CD8-positive, alpha-beta memory T cell (primary cell): ENCODE results near the gene FAM118B. TPM values are rescaled to one million over a fixed set of nuclear protein-coding genes. Genes with fewer than 3 reads are reported as not detected.
A peak's percentile ranks its signal among the peaks of the same experiment; 100 is the strongest.

Source experiments
- CTCF ChIA-PET: fragments of 350-600 bp; sonication (Branson Sonifier 250); formaldehyde crosslinking; loops from one replicate; lab custom pipeline; 2021; ENCODE audit warnings: antibody characterized with exemption; lab: Charles Lee
- POLR2A ChIA-PET: fragments of 350-600 bp; sonication (Branson Sonifier 250); formaldehyde crosslinking; loops from one replicate; lab custom pipeline; 2021; ENCODE audit warnings: antibody characterized with exemption; lab: Charles Lee
- DNase-seq, 5 donors: peaks; one replicate each; pipeline versions ENCODE4 v3.0.0 to v3.0.0-alpha.2; 2020 to 2022; ENCODE audit warnings: mixed read lengths in 1 of 5
- H3K27ac ChIP-seq: one replicate; pipeline ENCODE4 v1.7.0; 2013; ENCODE audit warnings: low read depth, mild to moderate bottlenecking, low read length, moderate library complexity
- H3K27me3 ChIP-seq: 2 replicates; pipeline ENCODE4 v1.7.0; 2013; ENCODE audit warnings: low read length, mild to moderate bottlenecking; ENCODE audit not compliant: insufficient read depth, poor library complexity, severe bottlenecking
- H3K36me3 ChIP-seq: 2 replicates; pipeline ENCODE4 v1.7.0; 2013; ENCODE audit warnings: mild to moderate bottlenecking, low read length, moderate library complexity; ENCODE audit not compliant: insufficient read depth
- H3K4me1 ChIP-seq: 2 replicates; pipeline ENCODE4 v1.7.0; 2013; ENCODE audit warnings: mild to moderate bottlenecking, low read length, moderate library complexity; ENCODE audit not compliant: insufficient read depth
- H3K4me3 ChIP-seq: 2 replicates; pipeline ENCODE4 v1.7.0; 2013; ENCODE audit warnings: mild to moderate bottlenecking, low read length
- H3K9me3 ChIP-seq: 2 replicates; pipeline ENCODE4 v1.7.0; 2013; ENCODE audit warnings: mild to moderate bottlenecking, low read length
- H3K27ac Mint-ChIP-seq, 8 donors: one replicate each; pipeline ENCODE4 v1.8.0; 2020 to 2021; ENCODE audit warnings: mixed read lengths in 8 of 8, mild to moderate bottlenecking in 6 of 8, inconsistent platforms in 3 of 8, moderate library complexity in 3 of 8
- H3K27me3 Mint-ChIP-seq, 2 donors: one replicate each; pipeline ENCODE4 v1.8.0; 2020 to 2021; ENCODE audit warnings: mixed read lengths in 2 of 2, mild to moderate bottlenecking in 1 of 2, moderate library complexity in 1 of 2
- H3K36me3 Mint-ChIP-seq, 3 donors: one replicate each; pipeline ENCODE4 v1.8.0; 2020 to 2021; ENCODE audit warnings: mixed read lengths in 3 of 3, inconsistent platforms in 1 of 3, mild to moderate bottlenecking in 1 of 3
- H3K4me1 Mint-ChIP-seq, 3 donors: one replicate each; pipeline ENCODE4 v1.8.0; 2020 to 2021; ENCODE audit warnings: mixed read lengths in 3 of 3, inconsistent platforms in 1 of 3, mild to moderate bottlenecking in 1 of 3
- H3K4me3 Mint-ChIP-seq, 7 donors: one replicate each; pipeline ENCODE4 v1.8.0; 2020 to 2021; ENCODE audit warnings: mixed read lengths in 7 of 7, mild to moderate bottlenecking in 6 of 7, moderate library complexity in 4 of 7, inconsistent platforms in 2 of 7
- H3K9me3 Mint-ChIP-seq, 5 donors: one replicate each; pipeline ENCODE4 v1.8.0; 2020 to 2022; ENCODE audit warnings: mixed read lengths in 5 of 5, mild to moderate bottlenecking in 3 of 5, moderate library complexity in 2 of 5, inconsistent platforms in 1 of 5
- polyA plus RNA-seq: library from polyadenylated mRNA; unstranded; fragments of 300-500 nt; fragmentation: Illumina TruSeq; gene quantifications from one replicate; pipeline ENCODE4 v1.2.3, GENCODE V29; 2021
- total RNA-seq, 2 experiments: library from RNA; stranded (reverse); gene quantifications; one replicate each; pipeline ENCODE4 v1.2.3, GENCODE V29; 2021

FAM118B gene
- total and polyA plus RNA-seq, 3 experiments from 2014 or later: 14.2 to 19.0 (median 17.9) TPM

- Histone ChIP-seq H3K9me3 (no peaks in the 10 kb centered on the region), H3K36me3 (no peaks in the 10 kb centered on the region), H3K27ac (no peak overlapping the region), H3K27me3 (no peaks in the 10 kb centered on the region), H3K4me1 (peaks cover 40% of the 10 kb centered on the region), H3K4me3 (no peak overlapping the region)
- Mint-ChIP-seq H3K27ac (peak overlapping the region in 7 of 8 donors; percentile 40 to 98 (median 92)), H3K9me3 (no peaks in the 10 kb centered on the region), H3K27me3 (no peaks in the 10 kb centered on the region), H3K4me1 (peaks cover 41 to 48% (median 47%) of the 10 kb centered on the region in 3 donors), H3K4me3 (peak overlapping the region; percentile 5 to 97 (median 90)), H3K36me3 (peaks cover 0 to 23% (median 6%) of the 10 kb centered on the region in 3 donors)
- DNase-seq: no peak
- CTCF ChIA-PET: interaction anchor here (1.3 to 2.8 kb wide), 4 partner anchors 10 to 30 kb away, joined by 4 to 8 read pairs (median 6); partner anchors contain the start of genes FOXRED1 and SRPRA
- POLR2A ChIA-PET: interaction anchor here (0.6 to 3.7 kb wide), 2 partner anchors 12 to 13 kb away, joined by 4 to 46 read pairs; partner anchors contain the start of genes FOXRED1 and SRPRA
Observed at GRCh38 chr11:126281245-126281644, 69.7 kb downstream of the FAM118B start.

GRCh38 chr11:126281666-126282175 lies 70.1 kb downstream of the FAM118B start:
- Histone ChIP-seq H3K4me1 (peaks cover 40% of the 10 kb centered on the region), H3K4me3 (no peak overlapping the region), H3K9me3 (no peaks in the 10 kb centered on the region), H3K36me3 (no peaks in the 10 kb centered on the region), H3K27ac (no peak overlapping the region), H3K27me3 (no peaks in the 10 kb centered on the region)
- peaks cover 0 to 24% (median 6%) of the 10 kb centered on the region in 3 donors for H3K36me3 Mint-ChIP-seq
- H3K4me3 Mint-ChIP-seq: peak overlapping the region; percentile 85 to 97 (median 90)
- POLR2A ChIA-PET: interaction anchor here (0.5 to 3.7 kb wide), 4 partner anchors 12 to 27 kb away, joined by 4 to 46 read pairs (median 6); partner anchors contain the start of genes FOXRED1 and SRPRA
- H3K4me1 Mint-ChIP-seq: peaks cover 42 to 50% (median 50%) of the 10 kb centered on the region in 3 donors
- peak overlapping the region; percentile 74 to 98 (median 93) for H3K27ac Mint-ChIP-seq
- H3K9me3 Mint-ChIP-seq: no peaks in the 10 kb centered on the region
- H3K27me3 Mint-ChIP-seq: no peaks in the 10 kb centered on the region
- CTCF ChIA-PET: interaction anchor here (1.3 to 2.8 kb wide), 4 partner anchors 10 to 30 kb away, joined by 4 to 8 read pairs (median 6); partner anchors contain the start of genes FOXRED1 and SRPRA
- no peak for DNase-seq

GRCh38 chr11:126282361-126282735 lies 70.8 kb downstream of the FAM118B start:
- Mint-ChIP-seq H3K9me3 (no peaks in the 10 kb centered on the region), H3K27me3 (no peaks in the 10 kb centered on the region), H3K4me1 (peaks cover 45 to 53% (median 53%) of the 10 kb centered on the region in 3 donors), H3K27ac (peak overlapping the region; percentile 74 to 98 (median 93)), H3K36me3 (peaks cover 0 to 22% (median 6%) of the 10 kb centered on the region in 3 donors), H3K4me3 (peak overlapping the region; percentile 85 to 97 (median 90))
- ChIA-PET POLR2A (interaction anchor here (0.5 to 3.7 kb wide), 4 partner anchors 14 to 27 kb away, joined by 4 to 46 read pairs (median 6); partner anchors contain the start of genes DCPS, FOXRED1 and SRPRA), CTCF (interaction anchor here (1.7 to 2.8 kb wide), 3 partner anchors 14 to 29 kb away, joined by 5 to 8 read pairs (median 6); partner anchors contain the start of genes FOXRED1 and SRPRA)
- no peaks in the 10 kb centered on the region for H3K27me3 ChIP-seq
- H3K9me3 ChIP-seq: no peaks in the 10 kb centered on the region
- no peaks in the 10 kb centered on the region for H3K36me3 ChIP-seq
- peak overlapping the region; percentile 78 for H3K4me3 ChIP-seq
- DNase-seq: peak in 4 of 5 donors; percentile 8 to 55 (median 38)
- peaks cover 40% of the 10 kb centered on the region for H3K4me1 ChIP-seq
- H3K27ac ChIP-seq: peak overlapping the region; percentile 71

- Mint-ChIP-seq H3K4me1 (peaks cover 45 to 53% (median 53%) of the 10 kb centered on the region in 3 donors), H3K27ac (peak within 1 kb of the TSS; percentile 92 to 99 (median 98)), H3K27me3 (no peaks in the 10 kb centered on the region), H3K36me3 (peaks cover 0 to 16% (median 1%) of the 10 kb centered on the region in 3 donors), H3K9me3 (no peaks in the 10 kb centered on the region), H3K4me3 (peak within 1 kb of the TSS; percentile 92 to 98 (median 97))
- H3K4me3 ChIP-seq: peak within 1 kb of the TSS; percentile 88
- no peaks in the 10 kb centered on the region for H3K27me3 ChIP-seq
- H3K27ac ChIP-seq: peak within 1 kb of the TSS; percentile 71
- POLR2A ChIA-PET: interaction anchor here (0.5 to 3.7 kb wide), 6 partner anchors 14 to 716 kb away, joined by 3 to 46 read pairs (median 4); partner anchors contain the start of genes DCPS, FOXRED1 and SRPRA
- no peaks in the 10 kb centered on the region for H3K36me3 ChIP-seq
- DNase-seq: peak; percentile 44 to 81 (median 74)
- H3K4me1 ChIP-seq: peaks cover 40% of the 10 kb centered on the region
- CTCF ChIA-PET: interaction anchor here (0.9 to 2.8 kb wide), 5 partner anchors 10 to 198 kb away, joined by 3 to 8 read pairs (median 4); partner anchors contain the start of genes DCPS, FOXRED1 and SRPRA
- no peaks in the 10 kb centered on the region for H3K9me3 ChIP-seq
Observed at GRCh38 chr11:126282736-126283591, 71.4 kb downstream of the FAM118B start, which contains the start of gene TIRAP. Gene TIRAP (plus strand): TSS chr11:126283093. CDS start chr11:126290895, 7,802 bp downstream.

- Histone ChIP-seq H3K9me3 (no peaks in the 10 kb centered on the region), H3K4me3 (no peak overlapping the region), H3K36me3 (no peaks in the 10 kb centered on the region), H3K4me1 (peaks cover 40% of the 10 kb centered on the region), H3K27ac (no peak overlapping the region), H3K27me3 (no peaks in the 10 kb centered on the region)
- Mint-ChIP-seq H3K4me3 (peak overlapping the region; percentile 87 to 98 (median 96)), H3K9me3 (no peaks in the 10 kb centered on the region), H3K27me3 (no peaks in the 10 kb centered on the region), H3K4me1 (peaks cover 41 to 53% (median 52%) of the 10 kb centered on the region in 3 donors), H3K36me3 (peaks cover 0 to 29% (median 3%) of the 10 kb centered on the region in 3 donors), H3K27ac (peak overlapping the region; percentile 79 to 95 (median 90))
- DNase-seq: peak; percentile 48 to 90 (median 70)
- ChIA-PET POLR2A (interaction anchor here (1.2 kb wide), 1 partner anchor 19 kb away, joined by 3 read pairs; the partner anchor contains the start of gene DCPS), CTCF (no interaction called here)
Observed at GRCh38 chr11:126284829-126285228, 73.2 kb downstream of the FAM118B start.

- Mint-ChIP-seq H3K4me3 (no peak overlapping the region), H3K9me3 (no peaks in the 10 kb centered on the region), H3K27me3 (peaks cover 0 to 1% of the 10 kb centered on the region in 2 donors), H3K4me1 (peaks cover 21 to 32% (median 27%) of the 10 kb centered on the region in 3 donors), H3K36me3 (peaks cover 0 to 57% (median 8%) of the 10 kb centered on the region in 3 donors), H3K27ac (peak overlapping the region in 2 of 8 donors; percentile 36 to 43)
- DNase-seq: no peak
- Histone ChIP-seq H3K9me3 (no peaks in the 10 kb centered on the region), H3K4me1 (peaks cover 16% of the 10 kb centered on the region), H3K27me3 (no peaks in the 10 kb centered on the region), H3K4me3 (no peak overlapping the region), H3K36me3 (peaks cover 23% of the 10 kb centered on the region), H3K27ac (no peak overlapping the region)
- ChIA-PET POLR2A (no interaction called here), CTCF (no interaction called here)
Observed at GRCh38 chr11:126288237-126288636, 76.7 kb downstream of the FAM118B start.

- Histone ChIP-seq H3K27ac (no peak overlapping the region), H3K4me1 (no peaks in the 10 kb centered on the region), H3K27me3 (no peaks in the 10 kb centered on the region), H3K4me3 (no peak overlapping the region), H3K9me3 (no peaks in the 10 kb centered on the region), H3K36me3 (peaks cover 32% of the 10 kb centered on the region)
- no peak for DNase-seq
- ChIA-PET POLR2A (no interaction called here), CTCF (interaction anchor here (1.0 kb wide), 1 partner anchor 71 kb away, joined by 3 read pairs; no protein-coding TSS in a partner anchor)
- H3K4me1 Mint-ChIP-seq: peaks cover 5 to 12% (median 5%) of the 10 kb centered on the region in 3 donors
- H3K27ac Mint-ChIP-seq: peak overlapping the region in 1 of 8 donors; percentile 61
- no peaks in the 10 kb centered on the region for H3K9me3 Mint-ChIP-seq
- peaks cover 0 to 69% (median 13%) of the 10 kb centered on the region in 3 donors for H3K36me3 Mint-ChIP-seq
- no peak overlapping the region for H3K4me3 Mint-ChIP-seq
- peaks cover 0 to 1% of the 10 kb centered on the region in 2 donors for H3K27me3 Mint-ChIP-seq
Observed at GRCh38 chr11:126290887-126291286, 79.3 kb downstream of the FAM118B start.
